HCT116 (cell line): ENCODE measurements around the gene GGT5. TPM values are rescaled to one million over a fixed set of nuclear protein-coding genes. Genes with fewer than 3 reads are reported as not detected.

Experiments
- ATAC-seq: fragments of 200-7000 bp; cut with Tn5 transposase; 2 replicates; pipeline ENCODE4 v1.9.1; 2020; ENCODE audit warnings: mild to moderate bottlenecking, moderate library complexity
- BruUV-seq: library from RNA; stranded (reverse); fragments of 400-500 nt; replicated peaks from 2 replicates; lab custom pipeline; 2021; lab: Mats Ljungman, UMichigan
- CTCF ChIA-PET: fragments of 300-600 bp; sonication (Branson Sonifier 250); formaldehyde crosslinking; loops from one replicate; lab custom pipeline; 2021; ENCODE audit warnings: antibody characterized with exemption; lab: Charles Lee
- POLR2A ChIA-PET: fragments of 300-600, 350-600 bp; sonication (Branson Sonifier 250); formaldehyde crosslinking; loops from one replicate; lab custom pipeline; 2021; ENCODE audit warnings: antibody characterized with exemption; lab: Charles Lee
- RAD21 ChIA-PET, 2 experiments: fragments of 300-600 bp; sonication (Branson Sonifier 250); formaldehyde crosslinking; loops; one replicate each; lab custom pipeline; 2023; ENCODE audit warnings: low total read pairs in 2 of 2; ENCODE audit not compliant: uncharacterized antibody in 2 of 2, unreplicated experiment in 2 of 2, low non-redundant PET in 1 of 2; lab: Charles Lee
- DNase-seq: peaks from one replicate; pipeline ENCODE4 v3.0.0-alpha.2; 2010; ENCODE audit warnings: low read depth, low spot score
- H2AFZ ChIP-seq: fragments of 200-600 bp; shearing (Covaris generic), sonication (generic); 2 replicates; pipeline ENCODE4 v1.6.1; 2017; ENCODE audit warnings: low read depth, mixed run types, mixed read lengths, antibody characterized with exemption, low read length; ENCODE audit not compliant: poor library complexity, severe bottlenecking
- H3K27ac ChIP-seq: 2 replicates; pipeline ENCODE4 v1.5.1; 2012; ENCODE audit warnings: low read depth, low read length
- H3K27me3 ChIP-seq: fragments of 200-600 bp; sonication (generic); 2 replicates; pipeline ENCODE4 v1.6.1; 2016; ENCODE audit warnings: mixed run types, low read length, mixed read lengths; ENCODE audit not compliant: insufficient read depth
- H3K36me3 ChIP-seq, 2 experiments: fragments of 200-500 bp in 1 of 2; fragments of 200-600 bp in 1 of 2; sonication (Bioruptor generic) in 1 of 2; sonication (generic) in 1 of 2; 2 replicates each; pipeline versions ENCODE4 v1.5.1 to v1.6.1; 2014 to 2016; ENCODE audit warnings: low read length in 2 of 2, inconsistent platforms in 1 of 2, mixed read lengths in 1 of 2, mixed run types in 1 of 2; ENCODE audit not compliant: insufficient read depth in 2 of 2, control insufficient read depth in 1 of 2
- H3K4me1 ChIP-seq, 2 experiments: fragments of 200-600 bp in 1 of 2; sonication (generic) in 1 of 2; 2 replicates each; pipeline versions ENCODE4 v1.5.1 to v1.6.1; 2012 to 2017; ENCODE audit warnings: low read length in 2 of 2, inconsistent platforms in 1 of 2, mild to moderate bottlenecking in 1 of 2, mixed read lengths in 1 of 2, mixed run types in 1 of 2, moderate library complexity in 1 of 2; ENCODE audit not compliant: insufficient read depth in 2 of 2, control insufficient read depth in 1 of 2
- H3K4me2 ChIP-seq: fragments of 200-600 bp; sonication (generic); 2 replicates; pipeline ENCODE4 v1.6.1; 2017; ENCODE audit warnings: mixed run types, low read length, mixed read lengths
- H3K4me3 ChIP-seq, 2 experiments: fragments of 200-600 bp in 1 of 2; sonication (generic) in 1 of 2; replicated peaks in 1 of 2; 2 replicates each; pipeline ENCODE4 v1.5.1; 2011 to 2016; ENCODE audit warnings: low read length in 2 of 2, control low read depth in 1 of 2, low read depth in 1 of 2, mild to moderate bottlenecking in 1 of 2, mixed read lengths in 1 of 2, mixed run types in 1 of 2
- H3K79me2 ChIP-seq: fragments of 200-600 bp; sonication (generic); 2 replicates; pipeline ENCODE4 v1.6.1; 2017; ENCODE audit warnings: mild to moderate bottlenecking, mixed run types, low read length, moderate library complexity, mixed read lengths; ENCODE audit not compliant: insufficient read depth
- H3K9ac ChIP-seq: fragments of 200-600 bp; sonication (generic); 2 replicates; pipeline ENCODE4 v1.6.1; 2016; ENCODE audit warnings: low read length, mixed read lengths
- H3K9me2 ChIP-seq: fragments of 200-600 bp; sonication (generic), shearing (Covaris generic); 2 replicates; pipeline ENCODE4 v1.6.1; 2017; ENCODE audit warnings: mixed run types, mild to moderate bottlenecking, moderate library complexity; ENCODE audit not compliant: insufficient read depth
- H3K9me3 ChIP-seq, 2 experiments: fragments of 200-500 bp in 1 of 2; fragments of 200-600 bp in 1 of 2; sonication (Bioruptor generic) in 1 of 2; sonication (generic) in 1 of 2; 2 replicates each; pipeline ENCODE4 v1.6.1; 2014 to 2017; ENCODE audit warnings: low read length in 2 of 2, mixed read lengths in 2 of 2, inconsistent platforms in 1 of 2, low read depth in 1 of 2, mild to moderate bottlenecking in 1 of 2, mixed run types in 1 of 2, moderate library complexity in 1 of 2; ENCODE audit not compliant: control insufficient read depth in 1 of 2, insufficient read depth in 1 of 2
- H4K20me1 ChIP-seq: fragments of 200-600 bp; sonication (generic), shearing (Covaris generic); 2 replicates; pipeline ENCODE4 v1.6.1; 2017; ENCODE audit warnings: mixed run types, mild to moderate bottlenecking, moderate library complexity; ENCODE audit not compliant: insufficient read depth
- CBX3 ChIP-seq: IDR thresholded peaks from 2 replicates; pipeline ENCODE4 v1.6.1; 2012; ENCODE audit warnings: low read depth
- CEBPB ChIP-seq: IDR thresholded peaks from 2 replicates; pipeline ENCODE4 v1.6.1; 2012; ENCODE audit warnings: low read depth
- CTCF ChIP-seq, 3 experiments: fragments of 200-600 bp in 1 of 3; sonication (generic) in 1 of 3; IDR thresholded peaks in 2 of 3; conservative IDR thresholded peaks in 1 of 3; 2 replicates each; pipeline ENCODE4 v1.5.1; 2012 to 2017; ENCODE audit warnings: low read depth in 2 of 3, low read length in 2 of 3, antibody characterized with exemption in 1 of 3, borderline replicate concordance in 1 of 3, control low read depth in 1 of 3, mild to moderate bottlenecking in 1 of 3, mixed read lengths in 1 of 3, mixed run types in 1 of 3, moderate library complexity in 1 of 3; ENCODE audit not compliant: insufficient read depth in 1 of 3
- EGR1 ChIP-seq: IDR thresholded peaks from 2 replicates; pipeline ENCODE4 v1.6.1; 2012; ENCODE audit warnings: low read depth
- ELF1 ChIP-seq: IDR thresholded peaks from 2 replicates; pipeline ENCODE4 v1.6.1; 2012; ENCODE audit warnings: low read depth, borderline replicate concordance
- FOSL1 ChIP-seq: IDR thresholded peaks from 2 replicates; pipeline ENCODE4 v1.6.1; 2012; ENCODE audit warnings: low read depth
- JUND ChIP-seq: IDR thresholded peaks from 2 replicates; pipeline ENCODE4 v1.6.1; 2012
- POLR2A ChIP-seq: IDR thresholded peaks from 2 replicates; pipeline ENCODE4 v1.7.0; 2011; ENCODE audit warnings: borderline replicate concordance; ENCODE audit not compliant: insufficient read depth, insufficient read length; ENCODE audit errors: extremely low read depth
- POLR2AphosphoS5 ChIP-seq: IDR thresholded peaks from 2 replicates; pipeline ENCODE4 v1.6.1; 2011; ENCODE audit warnings: mild to moderate bottlenecking, low read depth, low read length, moderate library complexity
- SP1 ChIP-seq: IDR thresholded peaks from 2 replicates; pipeline ENCODE4 v1.6.1; 2012; ENCODE audit warnings: low read depth
- SRF ChIP-seq: IDR thresholded peaks from 2 replicates; pipeline ENCODE4 v1.6.1; 2012; ENCODE audit warnings: low read depth
- TCF7L2 ChIP-seq: IDR thresholded peaks from 2 replicates; pipeline ENCODE4 v1.7.0; 2011; ENCODE audit warnings: borderline replicate concordance, inconsistent platforms; ENCODE audit not compliant: insufficient read depth, insufficient read length; ENCODE audit errors: extremely low read depth
- YY1 ChIP-seq: IDR thresholded peaks from 2 replicates; pipeline ENCODE4 v1.6.1; 2011; ENCODE audit warnings: low read length, low read depth, moderate library complexity, mild to moderate bottlenecking; ENCODE audit not compliant: insufficient replicate concordance; ENCODE audit errors: extremely low read depth
- ZFX ChIP-seq: fragments of 450-650 bp; IDR thresholded peaks from 2 replicates; pipeline ENCODE4 v1.6.1; 2017
- intact Hi-C: fragments of 100-400 bp; cut with micrococcal nuclease; formaldehyde crosslinking; loops from 2 replicates; pipeline ENCODE4 v1.10.0; 2022
- total RNA-seq: library from RNA; stranded (reverse); gene quantifications from one replicate; pipeline ENCODE4 v1.2.1, GENCODE V29; 2021; ENCODE audit not compliant: unreplicated experiment
- TF ChIP-seq, protein P1 (sequence below): IDR thresholded peaks from 2 replicates; pipeline ENCODE4 v1.6.1; 2012
- TF ChIP-seq, protein P2 (sequence below): IDR thresholded peaks from 2 replicates; pipeline ENCODE4 v1.6.1; 2011; ENCODE audit warnings: mild to moderate bottlenecking, low read length, moderate library complexity; ENCODE audit not compliant: insufficient replicate concordance; ENCODE audit errors: extremely low read depth

The GGT5 gene
- total RNA-seq, 1 experiment from 2014 or later: 0.57 TPM

DNA sequence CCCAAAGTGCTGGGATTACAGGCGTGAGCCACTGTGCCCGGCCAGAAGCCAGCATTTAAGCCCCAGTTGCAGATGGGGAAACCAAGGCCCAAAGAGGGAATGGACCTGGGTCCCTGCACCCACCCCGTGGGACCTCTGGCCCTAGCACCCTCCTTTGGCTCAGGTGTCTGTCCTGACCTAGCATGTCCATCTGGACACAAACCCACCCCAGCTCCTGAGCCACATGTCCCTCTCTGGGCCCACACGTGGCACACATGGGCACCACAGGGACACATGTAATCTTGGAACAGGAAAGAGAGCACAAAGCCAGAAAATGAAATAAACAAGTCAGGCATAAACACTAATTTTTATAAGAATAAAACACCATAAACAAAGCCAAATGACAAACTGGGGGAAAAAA is 9.6 kb downstream of the GGT5 start:
- ChIA-PET POLR2A (no interaction called here), RAD21 (no interaction called here), CTCF (no interaction called here)
- H3K27me3 ChIP-seq: no peaks in the 10 kb centered on the region
- no peak overlapping the region for H3K9ac ChIP-seq
- no peaks in the 10 kb centered on the region for H3K9me3 ChIP-seq
- H3K27ac ChIP-seq: no peak overlapping the region
- H2AFZ ChIP-seq: no peak overlapping the region
- TF ChIP-seq POLR2AphosphoS5 (no peak), POLR2A (no peak), SP1 (no peak), ZFX (no peak), CEBPB (no peak)
- intact Hi-C loops: no loop called here
- ATAC-seq (no peak), DNase-seq (no peak)
- BruUV-seq: no TSS peak
- H3K36me3 ChIP-seq: no peaks in the 10 kb centered on the region
- no peaks in the 10 kb centered on the region for H3K79me2 ChIP-seq
- peaks cover 21 to 23% of the 10 kb centered on the region in 2 experiments; a peak in 3 of 4 replicates for H3K4me1 ChIP-seq
- H3K4me3 ChIP-seq: no peak overlapping the region
- no peaks in the 10 kb centered on the region for H4K20me1 ChIP-seq
- H3K9me2 ChIP-seq: no peaks in the 10 kb centered on the region
- H3K4me2 ChIP-seq: no peak overlapping the region

GRCh38 chr22:24233816-24234215 is 11.1 kb downstream of the GGT5 start:
- ATAC-seq (no peak), DNase-seq (no peak)
- no peak overlapping the region for H2AFZ ChIP-seq
- TF ChIP-seq SRF: no peak
- TF ChIP-seq TCF7L2: no peak
- TF ChIP-seq ZFX: no peak
- no peak for TF ChIP-seq SP1
- no peak for TF ChIP-seq EGR1
- TF ChIP-seq CEBPB: no peak
- no peak for TF ChIP-seq JUND
- no peak for TF ChIP-seq FOSL1
- TF ChIP-seq, protein P1, sequence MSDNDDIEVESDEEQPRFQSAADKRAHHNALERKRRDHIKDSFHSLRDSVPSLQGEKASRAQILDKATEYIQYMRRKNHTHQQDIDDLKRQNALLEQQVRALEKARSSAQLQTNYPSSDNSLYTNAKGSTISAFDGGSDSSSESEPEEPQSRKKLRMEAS: no peak
- TF ChIP-seq ELF1: no peak
- TF ChIP-seq POLR2AphosphoS5: no peak
- TF ChIP-seq CTCF (IDR thresholded peaks at IDR 0.05 in 2 of 3, conservative IDR thresholded peaks at IDR 0.05 in 1 of 3; ENCODE audit: borderline replicate concordance in 1 of 3, insufficient read depth in 1 of 3, low read depth in 2 of 3, low read length in 2 of 3): no peak
- TF ChIP-seq YY1: no peak
- no peak for TF ChIP-seq CBX3
- TF ChIP-seq, protein P2, sequence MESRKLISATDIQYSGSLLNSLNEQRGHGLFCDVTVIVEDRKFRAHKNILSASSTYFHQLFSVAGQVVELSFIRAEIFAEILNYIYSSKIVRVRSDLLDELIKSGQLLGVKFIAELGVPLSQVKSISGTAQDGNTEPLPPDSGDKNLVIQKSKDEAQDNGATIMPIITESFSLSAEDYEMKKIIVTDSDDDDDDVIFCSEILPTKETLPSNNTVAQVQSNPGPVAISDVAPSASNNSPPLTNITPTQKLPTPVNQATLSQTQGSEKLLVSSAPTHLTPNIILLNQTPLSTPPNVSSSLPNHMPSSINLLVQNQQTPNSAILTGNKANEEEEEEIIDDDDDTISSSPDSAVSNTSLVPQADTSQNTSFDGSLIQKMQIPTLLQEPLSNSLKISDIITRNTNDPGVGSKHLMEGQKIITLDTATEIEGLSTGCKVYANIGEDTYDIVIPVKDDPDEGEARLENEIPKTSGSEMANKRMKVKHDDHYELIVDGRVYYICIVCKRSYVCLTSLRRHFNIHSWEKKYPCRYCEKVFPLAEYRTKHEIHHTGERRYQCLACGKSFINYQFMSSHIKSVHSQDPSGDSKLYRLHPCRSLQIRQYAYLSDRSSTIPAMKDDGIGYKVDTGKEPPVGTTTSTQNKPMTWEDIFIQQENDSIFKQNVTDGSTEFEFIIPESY: no peak
- H3K36me3 ChIP-seq: no peaks in the 10 kb centered on the region
- H3K4me2 ChIP-seq: no peak overlapping the region
- no TSS peak for BruUV-seq
- H3K4me1 ChIP-seq: peaks cover 21% of the 10 kb centered on the region in 2 experiments; a peak in 3 of 4 replicates
- RAD21 ChIA-PET: no interaction called here
- H3K9me3 ChIP-seq: no peaks in the 10 kb centered on the region
- no peaks in the 10 kb centered on the region for H3K9me2 ChIP-seq
- no peaks in the 10 kb centered on the region for H3K79me2 ChIP-seq
- H3K4me3 ChIP-seq: no peak overlapping the region
- CTCF ChIA-PET: no interaction called here
- H4K20me1 ChIP-seq: no peaks in the 10 kb centered on the region
- POLR2A ChIA-PET: no interaction called here
- H3K27me3 ChIP-seq: no peaks in the 10 kb centered on the region
- intact Hi-C loops: no loop called here
- no peak overlapping the region for H3K9ac ChIP-seq
- H3K27ac ChIP-seq: no peak overlapping the region
